A549 treated with GW870086 at 1 μM for 4 hours (cell line): ENCODE data around the gene LOXL3. TPM values are rescaled to one million over a fixed set of nuclear protein-coding genes. Genes with fewer than 3 reads are reported as not detected.

Experiments
- total RNA-seq: library from RNA; stranded (reverse); fragments of 200-300 nt; extraction: Qiagen RNA extraction; gene quantifications from 5 replicates; pipeline ENCODE4 v1.2.3, GENCODE V29; 2022; ENCODE audit warnings: low read depth

The LOXL3 gene
- total RNA-seq = 0.21 to 0.64 TPM (median 0.37 TPM) in 5 replicates

GRCh38 chr2:74553892-74554819 lies at the start of gene LOXL3, which contains the start of gene DOK1:
Gene LOXL3 (minus strand): TSS chr2:74553942. CDS start chr2:74552634, 1,308 bp downstream.
Gene DOK1 (plus strand): TSS chr2:74554720. CDS start chr2:74554755, 35 bp downstream.

GRCh38 chr2:74529357-74530238 lies 24.1 kb downstream of the LOXL3 start, which contains the start of the genes AUP1 and HTRA2:
Gene AUP1 (minus strand): TSS chr2:74529706. CDS start chr2:74529629, 77 bp downstream.
Gene HTRA2 (plus strand): TSS chr2:74529933. CDS start chr2:74530007, 74 bp downstream.

GRCh38 chr2:74525717-74526648 lies 27.8 kb downstream of the LOXL3 start, which contains the start of gene DQX1:
Gene DQX1 (minus strand): TSS chr2:74526231. CDS start chr2:74525729, 502 bp downstream.

GRCh38 chr2:74514368-74515270 lies 39.1 kb downstream of the LOXL3 start, which contains the start of gene TLX2:
Gene TLX2 (plus strand): TSS chr2:74514450. CDS start chr2:74514807, 357 bp downstream.

GRCh38 chr2:74507145-74507925 lies 46.4 kb downstream of the LOXL3 start, which contains the start of gene PCGF1:
Gene PCGF1 (minus strand): TSS chr2:74507695. CDS start chr2:74507668, 27 bp downstream.

GRCh38 chr2:74499267-74499939 lies 54.3 kb downstream of the LOXL3 start, which contains the start of gene LBX2:
Gene LBX2 (minus strand): TSS chr2:74499603. CDS start chr2:74499537, 66 bp downstream.

GRCh38 chr2:74482801-74483674 lies 70.7 kb downstream of the LOXL3 start, which contains the start of the genes CCDC142 and TTC31:
Gene CCDC142 (minus strand): TSS chr2:74482998. CDS start chr2:74482837, 161 bp downstream.
Gene TTC31 (plus strand): TSS chr2:74483081. CDS start chr2:74483096, 15 bp downstream.

Other genes with a start within 250 kb of the LOXL3 start
- 0.11 to 0.47 TPM (median 0.20 TPM) in 5 replicates for gene SLC4A5, start 210.5 kb downstream of the LOXL3 start, total RNA-seq
- gene DCTN1, start 173.6 kb downstream of the LOXL3 start, total RNA-seq = 107 to 153 TPM (median 145 TPM) in 5 replicates
- gene C2orf81, start 132.3 kb downstream of the LOXL3 start, total RNA-seq = 2.2 to 4.1 TPM (median 3.2 TPM) in 5 replicates
- 77.2 to 90.3 TPM (median 87.1 TPM) in 5 replicates for gene WDR54, start 132.2 kb downstream of the LOXL3 start, total RNA-seq
- gene RTKN, start 112.0 kb downstream of the LOXL3 start, total RNA-seq = 18.8 to 25.6 TPM (median 24.2 TPM) in 5 replicates
- 35.2 to 52.1 TPM (median 48.0 TPM) in 5 replicates for gene INO80B, start 98.9 kb downstream of the LOXL3 start, total RNA-seq
- 46.5 to 84.4 TPM (median 78.3 TPM) in 5 replicates for gene WBP1, start 95.5 kb downstream of the LOXL3 start, total RNA-seq
- 42.0 to 54.4 TPM (median 51.5 TPM) in 5 replicates for gene MOGS, start 88.6 kb downstream of the LOXL3 start, total RNA-seq
- gene MRPL53, start 81.3 kb downstream of the LOXL3 start, total RNA-seq = 112 to 151 TPM (median 135 TPM) in 5 replicates
- 11.7 to 14.4 TPM (median 13.1 TPM) in 5 replicates for gene CCDC142, start 70.9 kb downstream of the LOXL3 start, total RNA-seq
- gene TTC31, start 70.9 kb downstream of the LOXL3 start, total RNA-seq = 13.3 to 18.3 TPM (median 16.5 TPM) in 5 replicates
- gene LBX2, start 54.3 kb downstream of the LOXL3 start, total RNA-seq = 1.8 to 4.3 TPM (median 3.0 TPM) in 5 replicates
- gene PCGF1, start 46.2 kb downstream of the LOXL3 start, total RNA-seq = 29.9 to 37.9 TPM (median 34.5 TPM) in 5 replicates
- 0.19 to 0.36 TPM (median 0.28 TPM) in 5 replicates for gene TLX2, start 39.5 kb downstream of the LOXL3 start, total RNA-seq
- gene DQX1, start 27.7 kb downstream of the LOXL3 start, total RNA-seq = 0.05 to 0.42 TPM (median 0.08 TPM) in 4 of 5 replicates, not detected in the other
- gene AUP1, start 24.2 kb downstream of the LOXL3 start, total RNA-seq = 191 to 256 TPM (median 237 TPM) in 5 replicates
- gene HTRA2, start 24.0 kb downstream of the LOXL3 start, total RNA-seq = 31.9 to 41.6 TPM (median 37.7 TPM) in 5 replicates
- 3.6 to 5.5 TPM (median 4.1 TPM) in 5 replicates for gene DOK1, start 778 bp upstream of the LOXL3 start, total RNA-seq
- gene M1AP, start 94.4 kb upstream of the LOXL3 start, total RNA-seq = not detected in 5 replicates
- gene SEMA4F, start 100.3 kb upstream of the LOXL3 start, total RNA-seq = 8.1 to 12.2 TPM (median 10.4 TPM) in 5 replicates